Measurements from ENCODE around the gene C1QL4. TPM values are rescaled to one million over a fixed set of nuclear protein-coding genes. Genes with fewer than 3 reads are reported as not detected.

Gene C1QL4
- total RNA-seq, 1 donor from 2014 or later: 0.63 TPM

DNA sequence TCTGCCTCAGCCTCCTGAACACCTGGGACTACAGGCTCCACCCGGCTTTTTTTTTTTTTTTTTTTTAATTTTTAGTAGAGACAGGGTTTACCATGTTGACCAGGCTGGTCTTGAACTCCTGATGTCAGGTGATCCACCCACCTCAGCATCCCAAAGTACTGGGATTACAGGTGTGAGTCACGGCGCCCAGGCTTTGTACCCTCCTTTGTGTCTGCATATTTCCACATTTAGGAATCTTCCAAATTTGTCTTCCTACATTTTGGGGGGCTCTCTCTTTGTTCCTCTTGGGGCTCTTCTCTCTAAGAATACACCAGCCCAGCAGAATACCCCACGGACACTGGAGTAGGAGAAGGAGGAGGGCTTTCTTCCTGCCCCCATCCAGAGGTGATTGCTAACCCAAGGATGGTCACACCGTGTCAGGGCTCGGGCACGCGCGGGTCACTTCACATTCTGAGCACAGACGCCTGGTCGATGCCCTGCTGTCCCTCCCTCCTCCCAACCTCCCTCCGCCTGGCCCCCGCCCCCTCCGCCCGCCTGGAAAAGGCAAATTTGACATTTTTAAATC, 7.6 kb upstream of the C1QL4 start:
- DNase-seq (ENCODE audit: low read depth, low spot score): no peak
- Mint-ChIP-seq H3K36me3 (ENCODE audit: low read depth) (no peaks in the 10 kb centered on the region), H3K4me3 (peak overlapping the region; percentile 51), H3K4me1 (peaks cover 52% of the 10 kb centered on the region), H3K27ac (ENCODE audit: unreplicated experiment) (no peak overlapping the region), H3K9me3 (no peaks in the 10 kb centered on the region), H3K27me3 (ENCODE audit: low read depth) (peaks cover 96% of the 10 kb centered on the region)
- TF ChIP-seq, protein P1, sequence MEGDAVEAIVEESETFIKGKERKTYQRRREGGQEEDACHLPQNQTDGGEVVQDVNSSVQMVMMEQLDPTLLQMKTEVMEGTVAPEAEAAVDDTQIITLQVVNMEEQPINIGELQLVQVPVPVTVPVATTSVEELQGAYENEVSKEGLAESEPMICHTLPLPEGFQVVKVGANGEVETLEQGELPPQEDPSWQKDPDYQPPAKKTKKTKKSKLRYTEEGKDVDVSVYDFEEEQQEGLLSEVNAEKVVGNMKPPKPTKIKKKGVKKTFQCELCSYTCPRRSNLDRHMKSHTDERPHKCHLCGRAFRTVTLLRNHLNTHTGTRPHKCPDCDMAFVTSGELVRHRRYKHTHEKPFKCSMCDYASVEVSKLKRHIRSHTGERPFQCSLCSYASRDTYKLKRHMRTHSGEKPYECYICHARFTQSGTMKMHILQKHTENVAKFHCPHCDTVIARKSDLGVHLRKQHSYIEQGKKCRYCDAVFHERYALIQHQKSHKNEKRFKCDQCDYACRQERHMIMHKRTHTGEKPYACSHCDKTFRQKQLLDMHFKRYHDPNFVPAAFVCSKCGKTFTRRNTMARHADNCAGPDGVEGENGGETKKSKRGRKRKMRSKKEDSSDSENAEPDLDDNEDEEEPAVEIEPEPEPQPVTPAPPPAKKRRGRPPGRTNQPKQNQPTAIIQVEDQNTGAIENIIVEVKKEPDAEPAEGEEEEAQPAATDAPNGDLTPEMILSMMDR (conservative IDR thresholded peaks at IDR 0.05): no peak

DNA sequence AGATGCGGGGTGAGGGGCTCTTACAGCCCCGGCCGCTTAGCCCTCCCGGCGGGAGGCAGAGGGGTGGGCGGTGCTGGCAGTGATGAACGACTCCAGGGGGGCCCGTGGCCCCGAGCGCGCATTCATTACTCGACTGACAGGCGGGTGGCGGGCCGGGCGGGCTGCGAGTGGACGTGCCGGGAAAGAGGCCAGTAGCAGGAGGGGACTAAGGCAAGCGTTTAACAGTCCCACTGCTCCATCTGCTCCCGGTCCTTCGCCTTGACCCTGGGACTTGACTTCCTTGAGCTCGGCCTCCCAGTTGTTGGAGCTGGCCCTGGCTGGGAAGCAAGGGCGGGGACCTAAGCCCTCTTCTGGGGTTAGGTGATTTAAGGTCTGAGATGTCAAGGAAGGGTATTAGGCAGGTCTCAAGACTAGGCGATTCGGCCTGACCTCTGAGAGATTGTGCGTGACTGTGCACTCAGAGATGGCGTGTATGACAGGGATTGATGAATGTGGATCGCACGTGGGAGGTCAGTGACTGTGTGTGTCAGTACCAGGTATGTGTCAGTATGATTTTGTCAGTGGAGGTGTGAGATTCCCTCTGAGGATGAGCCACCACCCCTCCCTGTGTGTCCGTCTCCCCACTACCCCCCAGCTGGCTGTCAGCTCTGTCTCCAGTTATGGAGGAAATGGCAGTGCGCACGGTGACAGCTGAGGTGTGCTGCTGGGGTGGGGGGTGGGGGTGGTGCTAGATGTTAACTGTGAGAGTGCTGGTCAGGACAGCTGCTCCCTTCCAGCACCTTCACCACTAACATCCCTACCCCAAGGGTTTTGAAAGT, 6.1 kb upstream of the C1QL4 start:
- no peaks in the 10 kb centered on the region for H3K9me3 Mint-ChIP-seq
- H3K27me3 Mint-ChIP-seq (ENCODE audit: low read depth): peaks cover 96% of the 10 kb centered on the region
- TF ChIP-seq, protein P1 (conservative IDR thresholded peaks at IDR 0.05): no peak
- no peak for DNase-seq (ENCODE audit: low read depth, low spot score)
- H3K4me1 Mint-ChIP-seq: peaks cover 66% of the 10 kb centered on the region
- peak overlapping the region; percentile 87 for H3K4me3 Mint-ChIP-seq
- H3K27ac Mint-ChIP-seq (ENCODE audit: unreplicated experiment): peak overlapping the region; percentile 52
- H3K36me3 Mint-ChIP-seq (ENCODE audit: low read depth): no peaks in the 10 kb centered on the region

DNA sequence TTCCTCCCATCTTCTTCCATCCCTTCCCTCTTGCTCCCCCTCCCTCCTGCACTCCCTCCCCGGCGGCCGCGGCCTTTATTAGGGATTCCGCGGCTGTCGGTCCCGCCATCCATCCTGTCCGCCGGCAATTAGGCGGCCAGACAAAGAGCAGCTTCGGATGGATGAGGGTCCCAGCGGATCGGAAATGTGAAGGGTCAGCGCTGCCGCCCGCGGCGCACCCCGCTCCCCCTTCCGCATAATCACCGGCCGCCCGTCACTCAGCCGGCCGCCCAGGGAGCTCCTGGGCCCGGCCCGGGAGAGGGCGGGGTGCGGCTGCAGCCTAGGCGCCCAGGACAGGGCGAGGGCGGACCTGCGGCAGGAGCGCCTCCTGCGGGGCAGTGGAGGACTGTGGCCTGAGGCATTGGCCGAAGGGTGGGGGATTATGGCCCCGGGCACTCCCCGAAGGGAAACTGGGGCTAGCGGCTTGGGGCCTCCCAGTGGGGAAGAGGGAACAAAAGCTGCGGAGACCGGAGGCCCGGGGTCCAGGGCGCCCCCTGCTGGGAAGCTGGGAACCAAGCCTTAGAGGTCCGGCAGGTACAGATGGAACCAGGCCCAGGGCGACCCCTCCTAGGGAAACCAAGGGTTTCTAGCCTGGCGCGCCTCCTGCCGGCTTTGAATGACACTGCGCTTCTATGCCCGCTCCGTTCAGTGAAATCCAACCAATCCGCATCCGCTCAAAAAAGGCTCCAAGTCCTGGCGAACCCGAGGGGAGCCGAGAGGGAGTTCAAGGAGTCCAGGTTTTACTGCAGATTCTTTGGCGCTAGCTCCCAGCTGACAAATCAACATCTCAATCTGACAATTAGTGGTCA, 5.3 kb upstream of the C1QL4 start:
- TF ChIP-seq, protein P1 (conservative IDR thresholded peaks at IDR 0.05): peak; percentile 98
- H3K36me3 Mint-ChIP-seq (ENCODE audit: low read depth): no peaks in the 10 kb centered on the region
- H3K4me1 Mint-ChIP-seq: peaks cover 69% of the 10 kb centered on the region
- peak overlapping the region; percentile 87 for H3K4me3 Mint-ChIP-seq
- no peak overlapping the region for H3K27ac Mint-ChIP-seq (ENCODE audit: unreplicated experiment)
- peaks cover 96% of the 10 kb centered on the region for H3K27me3 Mint-ChIP-seq (ENCODE audit: low read depth)
- peak; percentile 96 for DNase-seq (ENCODE audit: low read depth, low spot score)
- H3K9me3 Mint-ChIP-seq: no peaks in the 10 kb centered on the region

DNA sequence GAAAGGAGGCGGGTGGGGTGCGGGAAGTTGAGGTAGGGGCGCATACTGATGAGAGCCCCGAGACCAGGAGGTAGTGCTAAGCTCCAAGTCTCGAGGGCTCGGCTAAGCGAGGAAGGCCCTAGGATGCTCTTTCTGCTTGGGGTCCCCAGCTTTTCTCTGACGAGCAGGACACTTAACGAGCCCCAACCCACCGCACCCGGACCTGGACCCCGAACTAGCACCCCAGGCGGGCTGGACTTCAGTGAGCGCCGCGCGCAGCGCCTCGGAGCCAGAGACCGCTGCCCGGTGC, 4.7 kb upstream of the C1QL4 start:
- Mint-ChIP-seq H3K4me3 (peak overlapping the region; percentile 87), H3K36me3 (ENCODE audit: low read depth) (no peaks in the 10 kb centered on the region), H3K9me3 (no peaks in the 10 kb centered on the region), H3K27ac (ENCODE audit: unreplicated experiment) (no peak overlapping the region), H3K4me1 (peaks cover 66% of the 10 kb centered on the region), H3K27me3 (ENCODE audit: low read depth) (peaks cover 96% of the 10 kb centered on the region)
- TF ChIP-seq, protein P1 (conservative IDR thresholded peaks at IDR 0.05): no peak
- no peak for DNase-seq (ENCODE audit: low read depth, low spot score)

DNA sequence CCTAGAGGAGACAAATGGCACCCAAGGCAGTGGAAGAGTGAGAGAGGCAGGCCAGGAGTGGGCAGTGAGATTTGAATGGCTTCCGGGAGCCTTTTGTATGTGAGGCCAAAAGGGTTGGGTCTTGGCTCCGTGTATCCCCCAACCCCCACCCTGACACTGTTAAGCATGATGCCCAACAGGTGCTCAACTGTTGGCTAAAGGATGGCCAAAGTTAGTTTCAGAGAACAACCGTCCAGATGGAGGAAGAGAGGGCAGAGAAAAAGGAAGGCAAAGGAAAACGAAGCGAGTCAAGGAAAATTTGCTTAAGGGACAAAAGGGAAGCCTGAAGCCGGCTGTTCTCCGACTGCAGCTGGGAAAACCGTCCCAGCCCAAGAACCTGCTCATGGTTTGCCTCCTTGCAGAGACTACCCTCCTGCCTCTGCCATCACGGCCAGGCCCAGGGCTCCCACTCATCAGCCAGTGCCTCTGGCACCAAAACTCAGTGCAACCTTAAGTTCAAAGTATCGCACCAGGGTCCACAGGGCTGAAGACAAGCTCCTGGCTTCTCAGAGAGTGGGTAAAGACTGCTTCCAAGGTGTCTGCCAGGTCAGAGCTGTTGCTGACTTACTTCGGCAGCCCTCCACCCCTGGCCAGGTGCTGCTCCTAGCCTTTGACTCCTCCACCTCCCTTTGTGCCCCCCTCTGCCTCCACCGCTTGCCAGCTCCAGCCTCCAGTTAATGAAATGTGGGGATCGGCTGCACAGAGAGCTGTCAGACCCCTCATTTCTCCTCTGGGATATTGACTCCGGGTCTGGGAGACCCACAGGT, 4.2 kb upstream of the C1QL4 start:
- no peaks in the 10 kb centered on the region for H3K9me3 Mint-ChIP-seq
- no peaks in the 10 kb centered on the region for H3K36me3 Mint-ChIP-seq (ENCODE audit: low read depth)
- no peak overlapping the region for H3K27ac Mint-ChIP-seq (ENCODE audit: unreplicated experiment)
- peaks cover 95% of the 10 kb centered on the region for H3K27me3 Mint-ChIP-seq (ENCODE audit: low read depth)
- peaks cover 60% of the 10 kb centered on the region for H3K4me1 Mint-ChIP-seq
- TF ChIP-seq, protein P1 (conservative IDR thresholded peaks at IDR 0.05): no peak
- DNase-seq (ENCODE audit: low read depth, low spot score): no peak
- H3K4me3 Mint-ChIP-seq: peak overlapping the region; percentile 87
